ENCODE data around the gene PPP2R5C.
"Not testable (repeated sequence)": the region's sequence is repeated elsewhere in the genome, so short reads cannot be mapped to it uniquely, and the experiment has no call there.

The PPP2R5C gene

DNA sequence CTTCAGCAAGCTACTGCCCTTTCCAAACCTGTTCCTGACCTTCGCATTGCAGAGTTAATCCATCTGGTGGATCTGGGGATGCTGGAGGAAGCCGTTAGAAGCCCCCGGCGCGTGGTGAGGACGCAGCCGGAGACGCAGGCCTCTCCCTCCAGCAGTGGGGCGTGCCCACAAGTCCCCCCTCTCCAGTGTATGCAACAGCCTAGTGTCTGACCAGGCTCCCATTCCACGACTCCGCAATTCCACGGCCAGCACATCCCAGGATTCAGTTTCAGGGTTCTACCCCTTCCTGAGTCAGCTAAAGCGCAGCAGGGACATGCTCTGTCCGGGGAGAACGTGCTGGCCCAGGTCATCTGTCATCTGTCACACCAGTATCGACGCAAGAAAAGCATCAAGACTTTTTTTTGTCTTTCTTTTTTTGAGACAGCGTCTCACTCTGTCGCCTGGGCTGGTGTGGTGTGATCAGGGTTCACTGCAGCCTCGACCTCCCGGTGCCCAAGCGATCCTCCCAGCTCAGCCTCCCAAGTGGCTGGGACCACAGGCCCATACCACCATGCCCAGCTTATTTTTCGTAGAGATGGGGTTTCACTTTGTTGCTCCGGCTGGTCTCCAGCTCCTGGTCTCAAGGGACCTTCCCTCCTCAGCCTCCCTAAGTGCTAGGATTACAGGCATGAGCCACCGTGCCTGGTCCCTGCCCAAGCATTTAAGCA lies 194.8 kb downstream of the PPP2R5C start:
- no peak for DNase-seq

DNA sequence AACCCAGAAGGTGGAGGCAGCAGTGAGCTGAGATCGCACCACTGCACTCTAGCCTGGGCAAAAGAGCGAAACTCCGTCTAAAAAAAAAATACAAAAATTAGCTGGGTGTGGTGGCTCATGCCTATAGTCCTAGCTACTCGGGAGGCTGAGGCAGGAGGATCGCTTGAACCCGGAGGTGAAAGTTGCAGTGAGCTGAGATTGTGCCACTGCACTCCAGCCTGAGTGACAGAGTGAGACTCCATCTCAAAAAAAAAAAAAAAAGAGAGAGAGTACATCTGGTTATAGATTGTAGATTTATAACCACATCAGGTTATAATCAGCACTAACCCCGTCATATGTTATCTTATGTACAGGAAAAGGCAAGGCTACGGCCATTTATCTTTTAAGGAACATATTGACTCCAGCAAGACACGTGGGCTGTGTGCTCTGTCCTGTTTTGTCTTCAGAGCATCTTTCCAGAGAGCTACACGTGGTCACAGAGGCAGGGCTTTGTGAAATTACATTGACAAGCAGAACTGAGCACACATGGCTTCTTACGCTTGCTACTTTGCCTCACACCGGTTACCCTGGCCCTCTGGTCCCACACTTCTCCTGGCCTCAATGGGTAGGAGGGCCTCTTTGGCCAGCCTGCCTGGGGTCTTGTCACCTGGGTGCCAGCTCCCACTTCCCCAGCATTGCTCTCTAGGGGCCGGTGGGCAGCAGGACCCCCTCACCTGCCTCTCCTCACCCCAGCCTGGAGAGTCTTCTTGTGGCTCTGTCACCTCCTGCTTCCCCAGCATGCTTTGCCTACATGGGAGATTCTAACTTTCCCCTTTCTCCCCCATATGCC lies 196.1 kb downstream of the PPP2R5C start:
- DNase-seq, result no peak

DNA sequence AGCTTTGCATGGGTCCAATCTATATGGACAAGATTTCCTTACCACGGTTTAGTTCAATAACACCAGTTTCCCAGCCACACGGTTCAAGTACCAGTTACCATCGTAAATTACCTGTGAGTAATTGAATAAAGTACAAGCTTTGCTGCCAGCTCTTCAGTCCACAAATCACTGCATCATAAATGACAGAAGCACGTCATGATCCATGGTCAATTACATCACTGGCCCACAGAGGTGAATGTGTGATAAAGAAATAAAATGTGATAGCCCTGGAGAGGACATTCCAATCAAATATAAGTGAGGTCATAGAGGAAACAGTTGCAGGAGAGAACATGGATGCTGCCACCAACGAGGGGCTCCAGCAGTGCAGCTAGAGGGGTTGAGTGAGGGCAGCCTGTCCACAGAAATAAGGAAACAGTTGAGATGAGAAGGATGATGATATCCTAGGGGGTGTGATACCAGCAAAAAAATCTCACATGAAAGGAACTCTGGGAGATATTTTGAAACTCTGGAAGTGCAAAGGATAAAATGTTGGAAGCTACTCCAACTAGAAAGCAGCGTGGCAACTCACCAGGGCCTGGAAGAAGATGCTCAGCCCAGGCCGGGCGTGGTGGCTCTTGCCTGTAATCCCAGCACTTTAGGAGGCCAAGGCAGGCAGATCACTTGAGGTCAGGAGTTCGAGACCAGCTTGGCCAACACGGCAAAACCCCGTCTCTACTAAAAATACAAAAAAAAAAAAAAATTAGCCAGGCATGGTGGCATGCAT lies 197.1 kb downstream of the PPP2R5C start:
- DNase-seq, result no peak

DNA sequence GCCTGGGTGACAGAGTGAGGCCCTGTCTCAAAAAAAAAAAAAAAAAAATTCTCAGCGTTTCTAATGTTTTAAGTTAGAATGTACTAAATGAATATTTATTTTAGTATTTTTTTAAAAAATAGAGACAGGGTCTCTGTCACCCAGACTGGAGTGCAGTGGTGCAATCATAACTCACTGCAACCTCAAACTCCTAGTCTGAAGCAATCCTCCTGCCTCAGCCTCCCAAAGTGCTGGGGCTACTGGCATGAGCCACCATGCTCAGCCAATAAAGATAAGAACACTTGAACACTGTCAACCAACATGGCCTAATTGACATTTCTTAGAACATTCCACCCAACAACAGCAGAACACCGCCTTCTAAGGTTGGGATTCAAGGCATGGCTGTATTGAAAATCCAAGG lies 197.8 kb downstream of the PPP2R5C start:
- no peak for DNase-seq

DNA sequence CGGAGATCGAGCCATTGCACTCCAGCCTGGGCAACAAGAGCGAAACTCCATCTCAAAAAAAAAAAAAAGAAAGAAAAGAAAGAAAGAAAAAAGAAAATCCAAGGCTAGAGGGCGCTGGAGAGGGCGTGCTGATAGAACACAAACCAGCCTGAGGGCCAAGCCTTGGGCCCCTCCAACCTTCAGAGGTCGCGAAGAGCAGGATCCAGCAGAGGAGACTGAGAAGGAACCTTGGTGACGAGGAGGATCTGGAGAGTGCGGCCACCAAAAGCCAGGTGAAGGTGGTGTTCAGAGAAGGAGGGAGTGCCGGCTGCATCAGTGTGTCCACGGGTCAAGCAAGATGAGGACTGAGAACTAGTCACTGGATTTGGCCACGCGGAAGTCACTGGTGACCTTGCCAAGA lies 198.7 kb downstream of the PPP2R5C start:
- peak; percentile 11 for DNase-seq

DNA sequence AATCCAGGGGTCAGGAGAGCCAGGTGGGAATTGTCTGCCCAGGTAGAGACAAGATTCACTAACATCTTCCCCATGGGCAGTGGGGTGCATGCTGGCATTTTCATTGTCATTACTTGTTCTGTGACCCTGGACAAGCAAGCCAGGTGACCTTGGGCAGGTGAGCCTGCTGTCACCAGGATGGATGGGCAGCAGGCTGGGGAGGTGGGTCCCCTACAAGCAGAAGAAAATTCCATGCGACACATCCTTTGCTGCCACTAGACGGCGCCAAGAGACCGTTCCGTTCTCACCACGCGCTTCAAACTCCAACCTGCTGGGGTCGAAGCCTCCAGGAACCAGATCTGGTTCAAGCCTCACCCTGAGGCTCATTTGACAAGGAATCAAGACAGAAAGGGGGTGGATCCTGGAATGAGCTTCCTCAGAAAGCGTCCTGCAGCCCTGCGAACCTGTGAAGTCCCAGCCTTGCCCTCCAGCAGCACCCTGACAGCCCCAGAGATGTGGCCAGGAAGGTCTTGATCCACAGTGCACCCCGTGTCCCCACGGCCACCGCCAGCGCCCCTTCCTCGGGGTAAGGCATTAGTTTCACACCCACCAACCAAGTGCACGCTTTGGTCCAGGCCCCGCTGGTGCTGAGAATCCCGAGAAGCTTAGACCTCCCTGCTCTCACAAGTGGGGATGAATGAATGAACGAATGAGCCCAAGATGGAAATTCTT lies 199.7 kb downstream of the PPP2R5C start:
- peak; percentile 76 for DNase-seq

DNA sequence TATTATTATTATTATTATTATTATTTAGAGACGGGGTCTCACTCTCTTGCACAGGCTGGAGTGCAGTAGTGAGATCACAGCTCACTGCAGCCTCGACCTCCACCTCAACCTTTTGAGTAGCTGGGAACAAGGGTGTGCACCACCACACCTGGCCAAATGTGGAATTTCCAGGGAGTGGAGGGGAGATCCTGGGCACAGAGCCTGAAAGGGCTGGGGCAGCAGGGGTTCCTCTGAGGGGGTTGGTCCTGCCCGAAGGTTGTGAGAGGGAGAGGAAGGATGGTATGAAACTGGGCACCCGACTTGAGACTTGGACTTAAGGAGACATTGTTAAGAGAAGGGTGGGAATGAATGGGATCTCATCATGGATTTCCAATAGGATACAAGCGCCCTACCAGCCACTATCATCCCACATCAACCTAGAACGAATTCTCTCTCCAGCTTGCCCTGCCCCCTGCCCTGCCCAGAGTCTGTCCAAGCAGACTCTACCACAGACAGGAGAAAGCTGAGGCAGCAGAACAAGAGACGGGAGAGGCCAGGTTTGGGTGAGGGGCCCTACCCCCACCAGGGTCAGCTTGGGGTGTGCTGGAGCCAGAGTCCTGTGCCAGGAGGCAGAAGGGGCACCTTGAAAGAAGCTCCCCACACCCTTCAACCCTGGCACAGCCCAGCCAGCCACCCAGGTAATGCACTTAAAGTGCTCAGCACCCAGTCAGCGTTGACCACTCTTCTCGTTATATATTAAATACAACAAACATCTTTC lies 200.4 kb downstream of the PPP2R5C start:
- DNase-seq, result no peak

DNA sequence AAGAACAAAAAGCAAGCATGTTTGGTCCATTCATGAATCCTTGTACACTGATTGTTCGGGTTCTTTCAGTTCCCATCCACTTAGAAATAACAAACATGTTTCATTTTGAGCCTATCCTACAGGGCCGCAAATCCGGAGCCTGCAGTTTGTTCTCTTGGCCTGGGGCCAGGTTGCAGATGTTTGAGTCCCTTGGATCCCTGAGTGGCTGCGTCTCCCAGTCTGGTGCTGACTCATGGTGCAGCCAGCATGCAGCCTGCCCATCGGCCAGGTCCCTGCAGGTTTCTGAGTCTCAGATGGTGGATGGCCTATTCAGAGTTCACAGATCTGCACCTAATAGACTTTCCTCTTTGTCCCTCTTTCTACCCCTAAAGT lies 201.0 kb downstream of the PPP2R5C start:
- DNase-seq, result no peak

DNA sequence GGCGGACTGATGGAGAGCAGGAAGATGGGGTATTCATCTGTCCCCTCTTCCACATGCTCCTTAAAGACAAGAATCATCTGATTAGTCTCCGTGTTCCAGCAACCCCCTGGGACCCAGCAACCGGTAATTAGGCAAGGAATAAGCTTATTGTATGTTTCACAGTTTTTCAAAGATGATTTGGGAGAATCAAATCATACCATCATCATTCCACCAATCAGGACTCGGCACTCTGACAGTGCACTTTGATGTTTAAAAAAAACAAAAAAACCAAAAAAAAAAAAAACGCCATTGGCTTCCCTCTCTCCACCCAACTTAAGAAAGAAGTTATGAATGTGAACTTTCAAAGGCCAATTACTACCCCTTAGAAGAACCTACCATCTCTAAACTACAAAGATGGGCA lies 201.5 kb downstream of the PPP2R5C start:
- no peak for DNase-seq

DNA sequence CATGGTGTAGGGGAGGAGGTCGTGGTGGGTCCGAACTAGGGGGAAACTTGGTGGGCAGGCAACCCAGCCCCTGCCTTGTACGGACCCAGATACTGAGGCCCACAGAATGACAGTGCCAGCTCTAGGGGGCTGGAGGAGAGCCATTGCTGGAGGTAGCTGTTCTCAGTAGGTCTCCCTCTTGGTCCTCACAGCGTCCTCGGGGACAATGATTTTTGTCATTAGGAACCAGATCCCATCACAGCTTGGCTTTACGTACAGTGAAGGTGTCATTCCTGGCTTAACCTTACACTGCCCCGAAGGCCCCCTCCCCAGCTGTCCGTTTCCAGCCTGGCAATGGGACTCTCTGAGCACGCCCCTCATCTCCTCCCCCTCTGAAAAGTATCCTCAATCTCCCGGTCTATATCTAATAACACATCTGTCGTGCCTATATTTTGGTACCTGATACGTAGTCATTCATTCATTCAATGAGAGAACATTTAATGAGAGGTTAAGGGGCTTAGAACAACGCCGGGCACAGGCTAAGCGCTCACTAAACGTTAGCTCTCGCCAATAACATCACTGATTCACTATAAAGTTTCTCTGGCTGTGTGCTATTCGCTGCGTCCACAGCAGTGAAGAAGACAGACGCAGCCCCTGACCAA lies 202.3 kb downstream of the PPP2R5C start:
- DNase-seq, result no peak

DNA sequence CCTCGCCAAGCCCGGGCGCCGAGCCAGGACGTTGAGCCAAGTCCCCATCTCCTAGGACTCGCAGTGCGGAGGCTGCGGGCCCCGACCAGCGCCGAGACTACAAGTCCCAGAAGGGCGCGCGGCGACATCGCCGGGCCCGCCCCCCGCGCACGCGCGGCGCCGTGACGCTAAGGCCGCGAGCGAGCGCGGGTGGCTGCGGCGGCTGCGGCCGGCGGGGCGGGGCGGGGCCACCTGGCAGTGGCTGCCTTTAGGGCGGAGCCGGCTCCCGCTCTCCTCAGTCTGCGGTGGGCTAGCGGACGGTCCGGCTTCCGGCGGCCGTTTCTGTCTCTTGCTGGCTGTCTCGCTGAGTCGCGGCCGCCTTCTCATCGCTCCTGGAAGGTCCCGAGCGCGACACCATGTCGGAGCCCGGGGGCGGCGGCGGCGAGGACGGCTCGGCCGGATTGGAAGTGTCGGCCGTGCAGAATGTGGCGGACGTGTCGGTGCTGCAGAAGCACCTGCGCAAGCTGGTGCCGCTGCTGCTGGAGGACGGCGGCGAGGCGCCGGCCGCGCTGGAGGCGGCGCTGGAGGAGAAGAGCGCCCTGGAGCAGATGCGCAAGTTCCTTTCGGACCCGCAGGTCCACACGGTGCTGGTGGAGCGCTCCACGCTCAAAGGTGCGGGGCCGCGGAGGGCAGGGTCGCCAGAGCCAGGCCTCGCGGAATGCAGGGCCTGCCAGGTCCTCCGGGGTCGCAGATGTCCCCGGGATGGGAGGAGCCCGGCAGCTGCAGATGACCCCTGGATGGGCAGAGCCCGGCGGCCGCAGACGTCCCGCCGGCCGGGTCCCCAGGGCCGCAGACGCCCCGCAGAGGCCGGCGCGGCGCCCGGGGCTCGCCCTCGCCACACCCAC lies 203.0 kb downstream of the PPP2R5C start, which contains the start of gene DYNC1H1:
Gene DYNC1H1, plus strand, starts transcription at position 277 of the 884 bp plus-strand sequence. Its CDS starts 119 bp downstream, at position 396.
- peak; percentile 82 for DNase-seq

DNA sequence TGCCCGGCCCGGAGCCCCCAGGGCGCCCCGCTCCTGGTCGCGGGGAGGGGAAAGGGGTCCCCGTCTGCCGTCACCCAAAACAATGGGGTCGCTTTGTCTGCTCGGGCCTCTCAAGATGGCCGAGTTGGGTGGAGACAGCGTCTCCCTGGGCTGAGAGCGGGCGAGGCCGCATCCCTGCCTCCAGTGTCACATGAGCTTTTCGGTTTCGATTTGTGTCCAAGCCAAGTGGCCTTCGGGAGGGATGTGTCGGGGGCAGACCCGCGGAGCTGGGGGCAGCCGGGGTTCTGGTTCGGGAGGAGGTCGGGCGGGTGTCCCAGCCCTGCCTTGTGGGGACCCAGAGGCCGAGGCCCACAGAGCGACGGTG lies 203.7 kb downstream of the PPP2R5C start:
- peak; percentile 66 for DNase-seq

DNA sequence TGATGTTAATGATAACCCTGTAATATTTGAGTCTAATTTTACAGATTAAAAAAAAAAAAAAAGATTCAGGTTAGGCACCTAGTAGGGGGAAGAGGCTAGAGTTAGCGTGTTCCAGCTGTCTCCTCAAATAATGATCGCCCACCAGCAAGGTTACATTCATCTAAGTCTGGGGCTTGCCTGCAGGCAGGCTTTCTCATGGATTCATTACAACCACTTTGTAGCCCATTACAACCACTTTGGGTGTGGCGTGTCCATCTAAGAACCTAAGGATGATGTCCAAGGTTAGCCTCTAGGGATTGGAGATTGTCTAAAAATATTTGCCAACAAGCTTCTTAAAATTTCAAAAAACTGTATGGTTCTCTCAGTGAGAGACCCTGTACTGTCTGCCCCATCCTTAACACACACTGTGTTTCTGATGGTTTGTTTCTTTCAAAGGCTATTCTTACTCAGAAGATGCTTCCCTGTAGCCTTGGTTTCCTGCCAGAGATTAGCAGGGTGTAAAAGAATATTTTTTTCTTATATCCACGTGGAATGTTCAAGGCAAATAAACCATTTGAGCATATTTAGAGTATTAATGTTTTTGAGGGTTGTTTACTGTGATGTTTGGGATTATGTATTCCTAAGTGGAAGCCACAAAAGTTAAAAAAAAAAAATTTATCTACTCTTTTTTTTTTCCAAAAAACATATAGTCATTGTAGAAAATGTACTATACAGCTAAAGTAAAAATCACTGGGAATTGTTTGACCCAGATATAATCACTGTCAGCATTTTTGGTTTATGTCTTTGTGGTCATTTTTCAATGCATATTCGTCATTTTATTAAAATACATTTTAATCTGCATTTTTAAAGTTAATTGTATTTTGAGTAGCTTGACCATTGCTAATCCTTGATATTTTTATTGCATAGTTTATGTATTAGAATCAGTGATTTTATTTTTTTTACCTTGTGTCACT lies 204.5 kb downstream of the PPP2R5C start:
- no peak for DNase-seq

DNA sequence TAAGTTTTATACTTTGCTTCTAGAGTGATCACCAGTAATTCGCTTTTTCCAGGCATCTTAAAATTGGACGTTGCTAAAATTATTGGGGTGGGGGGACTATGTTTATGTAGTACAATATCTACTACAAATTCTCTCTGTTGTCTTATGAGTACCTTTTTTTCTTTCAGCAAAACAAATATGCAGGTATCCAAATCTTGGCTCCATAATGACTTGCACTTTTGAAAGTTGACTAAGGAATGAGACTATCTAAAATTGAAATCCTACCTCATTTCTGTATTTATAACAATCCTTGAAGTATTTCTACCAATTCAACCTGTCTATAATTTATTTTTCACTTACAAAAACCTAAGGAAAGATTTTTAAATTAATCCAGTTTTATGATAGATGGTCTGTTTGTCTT lies 205.2 kb downstream of the PPP2R5C start:
- no peak for DNase-seq

DNA sequence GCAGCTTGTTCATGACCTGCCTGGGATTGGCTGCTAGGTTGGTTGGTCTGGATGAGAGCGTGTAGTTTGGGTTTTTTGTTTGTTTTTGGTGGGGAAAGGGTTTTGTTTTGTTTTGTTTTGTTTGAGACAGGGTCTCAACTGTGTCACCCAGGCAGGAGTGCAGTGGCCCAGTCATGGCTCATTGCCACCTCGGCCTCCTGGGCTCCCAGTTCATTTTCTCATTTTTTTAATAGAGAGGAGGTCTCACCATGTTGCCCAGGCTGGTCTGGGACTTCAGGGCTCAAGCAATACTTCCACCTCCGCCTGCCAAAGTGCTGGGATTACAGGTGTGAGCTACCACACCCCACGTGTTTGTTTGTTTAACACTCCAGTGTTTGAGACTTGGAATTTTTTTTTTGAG lies 206.7 kb downstream of the PPP2R5C start:
- DNase-seq, result no peak

DNA sequence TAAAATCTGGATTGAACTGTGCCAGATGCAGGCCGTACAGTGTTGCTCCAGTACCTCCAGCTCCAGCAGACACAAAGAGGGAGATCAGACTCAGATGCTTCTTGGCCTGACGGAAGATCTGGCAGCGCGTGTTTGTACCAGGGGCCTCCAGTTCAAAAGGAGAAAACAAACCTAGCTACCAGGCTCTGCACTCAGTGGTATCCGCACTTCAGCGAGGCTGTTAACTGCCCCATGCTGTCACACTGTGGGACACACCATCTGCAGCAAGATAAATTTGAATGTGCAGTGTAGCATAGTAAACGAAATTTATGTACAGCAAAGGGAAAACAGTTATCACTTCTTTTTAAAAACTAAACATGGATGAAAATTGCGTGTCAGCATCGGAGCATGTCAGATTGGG lies 208.0 kb downstream of the PPP2R5C start:
- no peak for DNase-seq

DNA sequence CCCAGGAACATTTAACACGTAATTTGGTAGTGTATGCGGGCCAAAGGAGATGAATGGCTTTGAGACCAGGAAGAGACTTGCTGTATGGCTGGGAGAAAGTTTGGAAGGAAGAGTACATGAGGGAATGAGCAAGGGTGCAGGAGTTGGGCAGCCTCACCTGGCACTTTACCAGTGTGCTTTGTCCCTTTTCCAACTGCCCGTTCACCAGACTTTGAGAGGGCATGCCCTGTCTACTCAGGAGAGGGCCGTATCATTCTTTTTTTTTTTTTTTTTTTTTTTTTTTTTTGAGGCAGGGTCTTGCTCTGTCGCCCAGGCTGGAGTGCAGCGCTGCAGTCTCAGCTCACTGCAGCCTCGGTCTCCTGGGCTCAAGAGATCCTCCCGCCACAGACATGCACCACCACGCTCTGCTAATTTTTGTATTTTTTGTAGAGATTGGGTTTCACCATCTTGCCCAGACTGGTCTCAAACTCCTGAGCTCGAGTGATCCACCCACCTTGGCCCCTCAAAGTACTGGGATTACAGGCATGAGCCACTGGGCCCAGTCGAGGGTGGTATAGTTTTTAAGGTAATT lies 209.4 kb downstream of the PPP2R5C start:
- no peak for DNase-seq

DNA sequence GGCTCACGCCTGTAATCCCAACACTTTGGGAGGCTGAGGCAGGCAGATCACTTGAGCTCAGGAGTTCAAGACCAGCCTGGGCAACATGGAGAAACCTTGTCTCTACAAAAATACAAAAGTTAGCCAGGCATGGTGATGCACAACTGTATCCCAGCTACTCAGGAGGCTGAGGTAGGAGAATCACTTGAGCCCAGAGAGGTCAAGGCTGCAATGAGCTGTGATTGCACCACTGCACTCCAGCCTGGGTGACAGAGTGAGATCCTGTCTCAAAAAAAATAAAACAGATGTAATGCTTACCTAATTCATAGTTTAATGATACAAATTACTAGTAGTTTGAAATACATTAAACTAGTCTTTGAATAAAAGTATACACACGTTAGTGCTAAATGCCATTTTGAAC lies 209.9 kb downstream of the PPP2R5C start:
- not testable (repeated sequence) for DNase-seq

All from CD4-positive, alpha-beta T cell treated with Interleukin-4 for 4 hours (primary cell).